ENCODE data around the gene FRMD7.

Gene FRMD7

DNA sequence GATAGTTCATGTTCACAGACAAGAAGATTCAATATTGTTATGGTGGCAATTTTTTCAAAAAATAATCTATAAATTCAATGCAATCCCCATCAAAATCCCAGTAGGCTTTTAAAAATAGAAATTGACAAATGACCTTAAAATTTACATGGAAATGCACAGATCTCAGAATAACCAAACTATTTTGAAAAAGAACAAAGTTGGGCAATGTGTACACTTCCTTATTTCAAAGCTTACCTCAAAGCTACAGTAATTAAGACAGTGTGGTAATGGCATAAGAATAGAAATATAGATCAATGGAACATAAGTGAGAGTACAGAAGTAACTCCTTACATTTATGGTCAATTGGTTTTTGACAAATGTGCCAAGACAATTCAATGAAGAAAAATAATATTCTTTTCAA, 39.0 kb downstream of the FRMD7 start:
- no peaks in the 10 kb centered on the region for H3K9me3 ChIP-seq (ENCODE audit: insufficient read depth, low read depth, low read length)
- no peaks in the 10 kb centered on the region for H3K36me3 ChIP-seq (ENCODE audit: insufficient read depth, low read length)
- H3K27me3 ChIP-seq (ENCODE audit: insufficient read depth, low read length, poor library complexity, severe bottlenecking) = no peaks in the 10 kb centered on the region
- H3K4me3 ChIP-seq (ENCODE audit: low read length, poor library complexity, severe bottlenecking) = no peak overlapping the region
- H4K20me1 ChIP-seq (ENCODE audit: insufficient read depth, low read length, poor library complexity, severe bottlenecking) = no peaks in the 10 kb centered on the region
- no peaks in the 10 kb centered on the region for H3K9me2 ChIP-seq (replicated peaks; ENCODE audit: low read depth, low read length)
- H3K4me2 ChIP-seq (ENCODE audit: low read depth, low read length, poor library complexity, severe bottlenecking) = no peak overlapping the region
- H3K9ac ChIP-seq (ENCODE audit: low read depth, low read length, poor library complexity, severe bottlenecking) = no peak overlapping the region
- no peak overlapping the region for H2AFZ ChIP-seq (ENCODE audit: low read length)
- H3F3A ChIP-seq (ENCODE audit: low read depth) = 0 out of 2 replicates have a peak, but pooled peaks cover 4% of the 10 kb centered on the region
- no peaks in the 10 kb centered on the region for H3K79me2 ChIP-seq (ENCODE audit: insufficient read depth, low read length)
- peaks cover 9% of the 10 kb centered on the region for H3K4me1 ChIP-seq (ENCODE audit: insufficient read depth, low read length, poor library complexity, severe bottlenecking)
- TF ChIP-seq, protein P1, sequence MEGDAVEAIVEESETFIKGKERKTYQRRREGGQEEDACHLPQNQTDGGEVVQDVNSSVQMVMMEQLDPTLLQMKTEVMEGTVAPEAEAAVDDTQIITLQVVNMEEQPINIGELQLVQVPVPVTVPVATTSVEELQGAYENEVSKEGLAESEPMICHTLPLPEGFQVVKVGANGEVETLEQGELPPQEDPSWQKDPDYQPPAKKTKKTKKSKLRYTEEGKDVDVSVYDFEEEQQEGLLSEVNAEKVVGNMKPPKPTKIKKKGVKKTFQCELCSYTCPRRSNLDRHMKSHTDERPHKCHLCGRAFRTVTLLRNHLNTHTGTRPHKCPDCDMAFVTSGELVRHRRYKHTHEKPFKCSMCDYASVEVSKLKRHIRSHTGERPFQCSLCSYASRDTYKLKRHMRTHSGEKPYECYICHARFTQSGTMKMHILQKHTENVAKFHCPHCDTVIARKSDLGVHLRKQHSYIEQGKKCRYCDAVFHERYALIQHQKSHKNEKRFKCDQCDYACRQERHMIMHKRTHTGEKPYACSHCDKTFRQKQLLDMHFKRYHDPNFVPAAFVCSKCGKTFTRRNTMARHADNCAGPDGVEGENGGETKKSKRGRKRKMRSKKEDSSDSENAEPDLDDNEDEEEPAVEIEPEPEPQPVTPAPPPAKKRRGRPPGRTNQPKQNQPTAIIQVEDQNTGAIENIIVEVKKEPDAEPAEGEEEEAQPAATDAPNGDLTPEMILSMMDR (conservative IDR thresholded peaks at IDR 0.05; ENCODE audit: low read length) = no peak
- TF ChIP-seq EZH2phosphoT487 (IDR thresholded peaks at IDR 0.05; ENCODE audit: borderline replicate concordance) = no peak

- H3K9me2 ChIP-seq (replicated peaks; ENCODE audit: low read depth, low read length) = no peaks in the 10 kb centered on the region
- TF ChIP-seq, protein P1 (conservative IDR thresholded peaks at IDR 0.05; ENCODE audit: low read length) = no peak
- no peaks in the 10 kb centered on the region for H3K79me2 ChIP-seq (ENCODE audit: insufficient read depth, low read length)
- H4K20me1 ChIP-seq (ENCODE audit: insufficient read depth, low read length, poor library complexity, severe bottlenecking) = no peaks in the 10 kb centered on the region
- no peak overlapping the region for H2AFZ ChIP-seq (ENCODE audit: low read length)
- H3K4me2 ChIP-seq (ENCODE audit: low read depth, low read length, poor library complexity, severe bottlenecking) = no peak overlapping the region
- H3F3A ChIP-seq (ENCODE audit: low read depth) = 0 out of 2 replicates have a peak, but pooled peaks cover 4% of the 10 kb centered on the region
- H3K27me3 ChIP-seq (ENCODE audit: insufficient read depth, low read length, poor library complexity, severe bottlenecking) = no peaks in the 10 kb centered on the region
- no peak overlapping the region for H3K4me3 ChIP-seq (ENCODE audit: low read length, poor library complexity, severe bottlenecking)
- H3K36me3 ChIP-seq (ENCODE audit: insufficient read depth, low read length) = no peaks in the 10 kb centered on the region
- H3K9ac ChIP-seq (ENCODE audit: low read depth, low read length, poor library complexity, severe bottlenecking) = no peak overlapping the region
- H3K9me3 ChIP-seq (ENCODE audit: insufficient read depth, low read depth, low read length) = no peaks in the 10 kb centered on the region
- H3K4me1 ChIP-seq (ENCODE audit: insufficient read depth, low read length, poor library complexity, severe bottlenecking) = peaks cover 9% of the 10 kb centered on the region
Observed at GRCh38 chrX:132086672-132087071, 41.1 kb downstream of the FRMD7 start.

DNA sequence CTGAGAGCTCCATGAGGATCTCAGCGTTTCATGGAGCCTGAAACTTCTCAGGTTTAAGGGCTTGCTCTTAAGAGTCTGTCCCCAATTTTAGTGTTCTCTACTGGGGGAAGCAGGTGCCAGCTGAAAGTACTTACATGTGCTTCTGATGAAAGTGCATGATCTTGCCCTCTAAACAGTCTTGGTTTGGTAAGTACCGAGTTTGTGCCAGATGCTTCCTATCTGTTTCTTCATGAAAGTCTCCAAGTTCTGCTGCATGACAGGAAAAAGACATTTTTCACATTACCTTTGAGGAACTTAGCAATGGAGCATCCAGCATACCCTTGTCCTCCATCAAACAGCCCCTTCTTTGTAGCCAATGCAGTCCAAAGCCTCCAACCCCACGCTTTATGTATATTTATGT, 42.0 kb downstream of the FRMD7 start:
- Histone ChIP-seq H3K36me3 (ENCODE audit: insufficient read depth, low read length) (no peaks in the 10 kb centered on the region), H3K9me2 (replicated peaks; ENCODE audit: low read depth, low read length) (no peaks in the 10 kb centered on the region), H3K27me3 (ENCODE audit: insufficient read depth, low read length, poor library complexity, severe bottlenecking) (no peaks in the 10 kb centered on the region), H3K4me1 (ENCODE audit: insufficient read depth, low read length, poor library complexity, severe bottlenecking) (peaks cover 3% of the 10 kb centered on the region), H3K79me2 (ENCODE audit: insufficient read depth, low read length) (no peaks in the 10 kb centered on the region), H2AFZ (ENCODE audit: low read length) (no peak overlapping the region), H4K20me1 (ENCODE audit: insufficient read depth, low read length, poor library complexity, severe bottlenecking) (no peaks in the 10 kb centered on the region), H3K9ac (ENCODE audit: low read depth, low read length, poor library complexity, severe bottlenecking) (no peak overlapping the region), H3K4me3 (ENCODE audit: low read length, poor library complexity, severe bottlenecking) (no peak overlapping the region), H3K4me2 (ENCODE audit: low read depth, low read length, poor library complexity, severe bottlenecking) (no peak overlapping the region), H3K9me3 (ENCODE audit: insufficient read depth, low read depth, low read length) (no peaks in the 10 kb centered on the region), H3F3A (ENCODE audit: low read depth) (no peaks in the 10 kb centered on the region)
- TF ChIP-seq, protein P1 (conservative IDR thresholded peaks at IDR 0.05; ENCODE audit: low read length) = no peak
- no peak for TF ChIP-seq EZH2phosphoT487 (IDR thresholded peaks at IDR 0.05; ENCODE audit: borderline replicate concordance)
